Neural cell (in vitro differentiated cells): ENCODE results near the gene ARHGEF12.

ENCODE experiments used
- EP300 ChIP-seq: fragments of 450-650 bp; conservative IDR thresholded peaks from 2 replicates; pipeline ENCODE4 v1.6.1; 2014; ENCODE audit warnings: antibody characterized with exemption, mild to moderate bottlenecking, moderate library complexity; ENCODE audit not compliant: poor library complexity, severe bottlenecking
- EZH2 ChIP-seq: fragments of 200-600, 300-800 bp; shearing (Covaris generic), sonication (generic); IDR thresholded peaks from 2 replicates; pipeline ENCODE4 v1.6.1; 2014; ENCODE audit warnings: antibody characterized with exemption, low read length, borderline replicate concordance, mild to moderate bottlenecking; ENCODE audit not compliant: insufficient read depth, poor library complexity, severe bottlenecking
- TF ChIP-seq, protein P1 (sequence below): fragments of 450-650 bp; IDR thresholded peaks from 2 replicates; pipeline ENCODE4 v1.5.1; 2014; ENCODE audit warnings: antibody characterized with exemption, mild to moderate bottlenecking, moderate library complexity; ENCODE audit not compliant: poor library complexity, severe bottlenecking

DNA sequence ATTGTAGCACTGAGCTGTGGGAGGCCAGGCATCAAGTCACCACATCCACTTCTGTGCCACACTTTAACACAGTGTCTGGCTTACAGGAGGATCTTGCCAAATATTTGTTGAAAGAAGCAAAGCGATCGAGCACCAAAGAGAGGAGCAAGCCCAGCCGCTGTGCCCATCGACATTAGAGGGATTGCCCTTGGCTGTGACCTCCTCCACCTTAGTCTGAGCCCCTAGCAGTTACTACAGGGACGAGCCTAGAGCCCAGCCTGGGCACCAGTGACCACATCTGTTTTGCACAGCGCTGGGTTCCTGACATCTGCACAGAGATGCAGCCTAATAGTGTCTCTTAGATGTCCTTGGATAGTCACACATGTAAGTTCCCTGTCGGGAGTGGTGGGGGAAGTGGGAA is 193.0 kb downstream of the ARHGEF12 start:
- TF ChIP-seq, protein P1, sequence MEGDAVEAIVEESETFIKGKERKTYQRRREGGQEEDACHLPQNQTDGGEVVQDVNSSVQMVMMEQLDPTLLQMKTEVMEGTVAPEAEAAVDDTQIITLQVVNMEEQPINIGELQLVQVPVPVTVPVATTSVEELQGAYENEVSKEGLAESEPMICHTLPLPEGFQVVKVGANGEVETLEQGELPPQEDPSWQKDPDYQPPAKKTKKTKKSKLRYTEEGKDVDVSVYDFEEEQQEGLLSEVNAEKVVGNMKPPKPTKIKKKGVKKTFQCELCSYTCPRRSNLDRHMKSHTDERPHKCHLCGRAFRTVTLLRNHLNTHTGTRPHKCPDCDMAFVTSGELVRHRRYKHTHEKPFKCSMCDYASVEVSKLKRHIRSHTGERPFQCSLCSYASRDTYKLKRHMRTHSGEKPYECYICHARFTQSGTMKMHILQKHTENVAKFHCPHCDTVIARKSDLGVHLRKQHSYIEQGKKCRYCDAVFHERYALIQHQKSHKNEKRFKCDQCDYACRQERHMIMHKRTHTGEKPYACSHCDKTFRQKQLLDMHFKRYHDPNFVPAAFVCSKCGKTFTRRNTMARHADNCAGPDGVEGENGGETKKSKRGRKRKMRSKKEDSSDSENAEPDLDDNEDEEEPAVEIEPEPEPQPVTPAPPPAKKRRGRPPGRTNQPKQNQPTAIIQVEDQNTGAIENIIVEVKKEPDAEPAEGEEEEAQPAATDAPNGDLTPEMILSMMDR, result no peak
- TF ChIP-seq EZH2, result no peak
- TF ChIP-seq EP300, result no peak
